NCI-H2196 (cell line): ENCODE measurements around the gene KLK10.

Source experiments
- DNase-seq: peaks from one replicate; lab custom pipeline; 2025; ENCODE audit not compliant: unreplicated experiment; lab: John Stamatoyannopoulos, UW

The KLK10 gene

DNA sequence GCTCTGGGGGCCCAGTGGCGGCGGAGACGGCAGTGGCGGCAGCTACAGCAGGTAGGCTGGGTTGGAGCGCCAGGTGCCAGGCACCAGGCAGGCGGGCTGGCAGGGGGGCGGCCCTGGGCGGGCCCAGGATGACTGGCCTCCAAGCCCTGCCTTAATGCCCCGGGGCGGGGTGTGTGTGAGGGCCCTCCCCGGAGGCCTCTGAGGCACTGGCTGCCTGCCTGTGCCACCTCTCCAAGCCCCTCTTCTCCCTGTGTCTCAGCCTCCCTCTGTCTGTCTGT lies 7.0 kb upstream of the KLK10 start, which contains the start of gene KLK11:
TSS of gene KLK11 (minus strand) at position 63 of the 278 bp plus-strand sequence. CDS start 985 bp downstream, outside the sequence.
- peak; percentile 79 for DNase-seq

DNA sequence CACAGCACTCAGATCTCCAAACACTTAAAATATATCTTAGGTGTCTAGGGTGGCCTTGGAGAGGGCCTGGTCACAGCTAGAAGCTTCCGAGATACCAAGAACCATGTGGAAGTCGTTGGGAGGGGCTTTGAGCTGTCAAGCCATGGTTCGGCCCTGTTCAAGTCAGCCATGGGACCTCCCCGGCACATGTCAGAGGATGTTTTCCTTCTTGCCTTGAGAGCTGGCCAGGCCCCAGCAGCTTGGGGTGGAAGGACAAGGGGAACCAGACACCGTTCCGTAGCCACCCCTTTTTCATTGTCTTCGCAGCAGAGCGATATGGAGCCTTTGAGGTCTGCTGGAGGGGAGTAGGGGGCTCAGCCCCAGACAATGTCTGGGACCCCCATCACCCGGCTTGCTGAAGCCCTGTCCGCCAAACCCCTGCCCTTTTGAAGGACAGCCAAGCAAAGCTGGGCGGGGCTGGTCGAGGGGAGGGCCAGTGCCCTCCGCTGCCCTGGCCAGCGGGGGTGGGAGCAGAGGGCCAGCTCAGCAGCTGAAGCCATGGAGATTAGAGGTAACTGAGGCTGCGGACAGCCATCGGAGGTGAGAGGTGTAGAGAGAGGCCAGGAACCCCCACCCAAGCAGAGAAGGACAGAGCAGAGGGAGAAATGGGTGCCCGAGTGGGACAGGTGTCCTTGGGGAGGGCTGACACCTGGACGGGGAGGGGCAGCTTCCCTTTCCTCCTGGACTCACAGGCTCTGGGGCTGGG lies 6.5 kb upstream of the KLK10 start:
- DNase-seq = peak; percentile 48

DNA sequence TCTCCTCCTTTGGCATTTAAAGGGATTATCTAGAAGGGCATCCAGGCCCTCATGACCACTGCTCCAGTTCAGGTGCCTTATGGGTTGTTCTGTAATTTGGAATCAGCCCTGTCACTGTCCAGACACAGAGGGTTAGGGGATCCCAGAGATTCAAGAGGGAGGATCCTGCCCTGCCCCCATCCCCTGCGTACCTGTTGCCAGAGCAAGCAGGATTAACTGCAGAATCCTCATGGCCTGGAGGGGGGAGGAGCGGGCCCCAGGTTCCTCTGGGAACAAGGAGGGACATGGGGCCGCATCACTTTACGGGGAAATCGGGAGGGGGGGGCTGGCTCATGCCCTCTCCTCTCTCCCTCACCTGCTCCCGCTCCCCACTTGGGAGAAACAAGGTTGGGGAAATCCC lies 5.9 kb upstream of the KLK10 start:
- peak; percentile 47 for DNase-seq

DNA sequence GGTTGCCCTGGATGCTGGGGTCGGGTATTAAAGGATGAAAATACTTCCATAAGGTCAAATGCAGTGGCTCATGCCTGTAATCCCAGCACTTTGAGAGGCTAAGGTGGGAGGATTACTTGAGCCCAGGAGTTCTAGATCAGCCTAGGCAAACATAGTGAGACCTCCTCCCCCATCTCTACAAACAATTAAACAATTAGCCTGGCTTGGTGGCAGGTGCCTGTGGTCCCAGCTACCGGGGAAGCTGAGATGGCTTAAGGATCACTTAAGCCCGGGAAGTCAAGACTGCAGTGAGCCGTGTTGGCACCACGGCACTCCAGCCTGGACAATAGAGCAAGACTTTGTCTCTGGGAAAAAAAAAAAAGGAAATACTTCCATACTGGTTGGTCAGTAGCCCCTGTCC lies 5.4 kb upstream of the KLK10 start:
- DNase-seq = peak; percentile 74

DNA sequence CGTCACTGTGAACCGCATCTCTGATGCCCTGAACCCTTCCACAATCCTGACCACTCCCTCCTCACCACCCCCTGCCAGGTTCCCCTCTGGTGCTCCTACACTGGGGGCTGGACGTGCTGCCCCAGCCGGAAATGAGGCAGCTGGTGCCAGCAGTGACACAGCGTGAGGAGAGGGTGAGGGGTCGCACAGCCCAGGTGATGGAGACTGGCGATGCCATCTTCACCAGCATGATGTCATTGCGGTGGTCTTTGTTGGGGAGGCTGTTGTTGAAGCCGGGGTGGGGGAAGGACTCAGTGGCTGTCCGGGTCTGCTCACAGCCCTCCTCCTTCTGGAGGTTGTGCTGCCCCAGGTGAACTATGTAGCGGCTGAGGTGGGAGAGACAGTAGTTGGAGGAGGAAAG lies 4.4 kb upstream of the KLK10 start:
- no peak for DNase-seq

DNA sequence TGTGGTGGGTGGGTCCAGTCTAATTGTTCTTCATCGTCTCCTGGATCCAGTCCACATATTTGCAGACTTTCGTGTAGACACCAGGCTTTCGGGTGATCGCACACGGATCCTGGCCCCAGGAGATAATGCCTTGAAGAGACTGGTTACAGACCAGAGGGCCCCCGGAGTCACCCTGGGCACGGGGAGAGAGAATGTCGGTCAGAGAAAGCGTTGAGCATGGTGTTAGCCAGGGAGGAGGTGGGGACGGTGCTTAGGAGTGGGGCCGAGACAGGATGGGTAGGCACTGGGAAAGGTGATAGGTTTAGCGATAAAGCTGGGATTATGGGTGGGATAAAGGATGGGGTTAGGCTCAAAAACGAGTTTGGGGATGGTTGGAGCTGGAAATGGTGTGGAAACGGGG lies 3.0 kb upstream of the KLK10 start:
- DNase-seq = no peak

DNA sequence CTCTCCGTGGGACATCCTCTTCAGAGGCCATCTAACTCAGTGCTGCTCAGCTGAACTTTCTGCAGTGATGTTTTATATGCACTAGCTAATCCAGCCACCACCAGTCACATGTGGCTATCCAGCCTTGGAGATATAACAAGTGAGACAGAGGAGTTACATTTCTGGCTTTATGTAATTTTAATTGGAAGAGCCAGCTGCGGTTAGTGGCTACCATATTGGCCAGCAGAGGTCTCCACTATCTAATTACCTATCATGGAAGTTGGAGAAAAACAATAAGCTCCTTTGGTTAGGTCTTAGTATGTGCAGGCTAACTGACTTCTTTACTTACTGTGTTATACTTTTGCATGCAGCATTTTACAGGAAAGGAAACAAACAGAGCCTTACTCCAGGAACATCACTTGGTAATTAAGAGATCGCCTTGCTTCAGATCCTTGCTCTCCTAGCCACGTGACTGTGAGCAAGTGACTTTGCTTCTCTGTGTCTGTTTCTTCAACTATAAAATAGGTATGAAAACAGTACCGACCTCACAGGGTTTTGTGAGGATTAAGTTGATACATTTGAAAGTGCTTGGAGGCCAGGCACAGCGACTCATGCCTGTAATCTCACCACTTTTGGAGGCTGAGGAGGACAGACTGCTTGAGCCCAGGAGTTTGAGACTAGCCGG lies 1.6 kb upstream of the KLK10 start:
- DNase-seq = peak; percentile 62

DNA sequence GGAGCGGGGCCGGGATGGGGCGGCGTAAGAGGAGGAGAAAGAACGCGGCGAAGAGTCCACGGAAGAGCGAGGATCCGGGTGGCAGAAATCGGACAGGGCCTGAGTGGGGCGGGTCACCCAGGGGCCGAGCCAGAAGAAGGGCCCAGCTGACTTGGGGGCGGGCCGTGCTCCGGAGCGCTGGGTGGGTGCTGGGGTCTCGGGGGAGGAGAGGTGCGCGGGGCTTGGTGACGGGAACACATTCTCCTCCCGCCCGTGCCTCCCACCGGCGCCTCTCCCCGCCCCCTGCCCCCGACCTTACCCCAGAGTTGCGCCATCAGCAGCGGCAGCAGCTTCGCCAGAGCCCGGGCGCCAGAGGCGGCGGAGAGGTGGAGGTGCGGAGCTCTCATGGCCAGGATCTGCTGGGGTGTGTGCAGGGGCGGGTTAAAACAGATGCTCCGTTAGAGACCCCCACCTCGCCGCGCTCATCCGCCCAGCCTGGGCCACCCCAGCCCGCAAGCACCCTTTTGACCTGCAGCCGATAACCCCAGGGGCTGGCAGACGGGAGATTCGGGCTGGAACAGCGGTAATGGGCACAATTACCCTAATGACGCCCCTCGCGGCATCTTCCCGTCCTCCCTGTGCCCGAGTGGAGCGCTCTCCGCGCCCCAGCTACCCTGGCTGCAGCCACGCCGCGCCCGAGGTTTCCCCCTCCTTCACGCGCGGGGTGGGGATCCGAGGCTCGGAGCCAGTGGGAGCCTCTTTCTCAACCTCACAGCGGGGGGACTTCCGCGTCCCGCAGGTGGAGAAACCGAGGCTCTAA lies 565 bp downstream of the KLK10 start:
- DNase-seq = no peak

DNA sequence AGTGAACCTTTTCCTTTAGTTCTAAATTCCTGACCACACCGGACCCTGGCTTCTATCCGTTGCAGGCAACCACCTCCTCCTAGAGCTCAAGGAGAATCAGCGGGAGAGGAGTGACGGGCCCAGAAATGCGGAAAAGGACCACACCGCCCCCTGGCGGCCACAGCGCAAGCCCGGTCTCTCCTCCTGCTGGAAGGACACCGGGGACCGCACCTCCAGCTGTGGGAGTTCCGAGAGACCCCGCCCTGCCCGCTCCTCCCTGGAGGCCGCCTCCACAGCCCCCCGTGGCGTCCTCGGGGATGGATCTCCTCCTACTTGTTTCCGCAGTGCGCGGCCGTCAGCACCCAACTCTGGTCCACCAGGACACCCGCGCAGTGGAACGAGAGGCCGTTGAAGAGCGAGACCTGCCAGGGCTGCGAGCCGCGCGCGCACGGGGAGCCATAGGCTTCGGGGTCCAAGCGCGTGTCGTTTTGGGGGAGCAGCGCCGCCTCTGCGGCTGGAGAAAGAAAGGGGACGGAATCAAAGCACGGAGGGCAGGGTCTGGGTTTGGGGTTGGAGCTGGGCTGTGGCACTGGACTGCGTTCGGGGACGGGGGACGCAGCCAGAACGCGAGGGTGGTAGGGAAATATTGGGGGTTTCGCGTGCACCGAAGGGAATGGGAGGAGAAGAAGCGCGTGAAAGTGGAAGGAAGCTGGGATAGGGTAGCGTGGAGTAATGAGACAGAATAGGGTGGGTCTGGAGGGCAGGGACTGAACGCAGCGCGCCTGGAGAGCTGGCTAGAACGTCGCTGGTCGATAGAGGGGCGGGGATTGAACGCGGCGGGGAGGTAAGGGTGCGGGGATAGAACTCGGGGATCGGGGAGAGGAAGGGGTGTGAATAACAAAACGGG lies 2.5 kb downstream of the KLK10 start:
- peak; percentile 73 for DNase-seq

DNA sequence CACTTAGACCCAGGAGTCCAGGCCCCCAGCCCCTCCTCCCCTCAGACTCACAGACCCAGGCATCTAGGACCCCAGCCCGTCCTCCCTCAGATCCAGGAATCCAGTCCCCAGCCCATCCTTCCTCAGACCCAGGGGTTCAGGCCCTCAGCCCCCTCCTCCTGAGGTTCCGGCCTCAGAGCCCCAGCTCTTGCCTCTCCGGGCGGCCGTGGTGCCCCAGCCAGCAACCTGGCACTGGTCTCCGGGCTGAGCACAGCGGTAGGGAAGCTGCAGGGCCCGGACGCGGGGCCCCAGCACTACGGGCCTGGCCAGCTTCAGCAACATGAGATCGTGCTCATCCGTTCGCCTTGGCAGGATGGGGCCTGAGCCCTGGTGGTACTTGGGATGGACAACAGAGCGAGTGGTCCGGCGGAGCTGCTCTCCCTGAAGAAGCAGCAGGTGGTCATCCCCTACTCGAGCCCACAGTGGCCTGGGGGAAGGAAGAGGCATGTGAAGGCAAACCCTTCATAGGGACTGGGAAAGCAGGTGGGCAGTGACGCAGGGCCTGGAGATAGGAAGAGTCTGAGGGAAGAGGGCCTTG lies 3.7 kb downstream of the KLK10 start:
- DNase-seq = no peak

DNA sequence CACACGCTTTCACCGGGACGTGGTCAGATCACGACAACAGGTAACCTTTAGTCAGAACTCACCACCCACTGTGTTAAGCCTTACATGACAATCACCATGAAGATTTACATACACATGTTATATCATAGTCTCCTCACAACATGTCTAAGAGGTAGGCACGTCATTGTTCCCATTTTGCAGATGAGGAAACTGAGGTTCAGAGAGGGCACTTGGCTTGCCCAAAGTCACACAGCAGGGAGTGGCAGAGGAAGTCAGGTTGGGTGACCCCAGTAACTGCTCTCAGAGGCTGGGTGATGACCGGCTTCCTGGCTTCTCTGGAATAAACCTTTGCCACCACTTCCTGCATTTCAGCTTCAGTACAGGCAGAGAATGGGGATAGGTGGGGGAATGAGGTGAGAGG lies 5.3 kb downstream of the KLK10 start:
- no peak for DNase-seq

DNA sequence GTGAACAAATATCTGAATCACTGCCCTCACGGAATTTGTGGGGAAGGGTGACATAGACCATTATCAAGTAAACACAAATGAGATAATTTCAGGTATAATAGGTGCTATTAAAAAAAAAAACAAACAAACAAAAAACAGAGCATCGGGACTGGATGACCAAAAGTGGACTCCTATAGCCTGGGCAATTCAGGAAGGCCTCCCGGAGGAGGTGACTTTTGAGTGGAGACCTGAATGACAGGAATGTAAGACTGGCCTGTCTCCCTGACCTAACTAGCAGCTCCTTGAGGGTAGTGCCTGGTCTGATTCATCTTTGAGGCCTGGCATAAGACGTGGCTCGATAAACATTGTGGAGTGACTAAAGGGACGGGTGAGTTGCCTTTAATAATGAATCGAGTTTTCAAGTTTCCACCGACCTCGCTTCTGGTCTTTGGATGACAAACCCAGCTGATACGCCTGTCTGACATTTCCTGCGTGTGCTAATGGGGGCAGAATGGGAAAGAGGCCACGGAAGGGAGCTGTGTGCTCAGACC lies 6.8 kb downstream of the KLK10 start:
- DNase-seq = no peak

DNA sequence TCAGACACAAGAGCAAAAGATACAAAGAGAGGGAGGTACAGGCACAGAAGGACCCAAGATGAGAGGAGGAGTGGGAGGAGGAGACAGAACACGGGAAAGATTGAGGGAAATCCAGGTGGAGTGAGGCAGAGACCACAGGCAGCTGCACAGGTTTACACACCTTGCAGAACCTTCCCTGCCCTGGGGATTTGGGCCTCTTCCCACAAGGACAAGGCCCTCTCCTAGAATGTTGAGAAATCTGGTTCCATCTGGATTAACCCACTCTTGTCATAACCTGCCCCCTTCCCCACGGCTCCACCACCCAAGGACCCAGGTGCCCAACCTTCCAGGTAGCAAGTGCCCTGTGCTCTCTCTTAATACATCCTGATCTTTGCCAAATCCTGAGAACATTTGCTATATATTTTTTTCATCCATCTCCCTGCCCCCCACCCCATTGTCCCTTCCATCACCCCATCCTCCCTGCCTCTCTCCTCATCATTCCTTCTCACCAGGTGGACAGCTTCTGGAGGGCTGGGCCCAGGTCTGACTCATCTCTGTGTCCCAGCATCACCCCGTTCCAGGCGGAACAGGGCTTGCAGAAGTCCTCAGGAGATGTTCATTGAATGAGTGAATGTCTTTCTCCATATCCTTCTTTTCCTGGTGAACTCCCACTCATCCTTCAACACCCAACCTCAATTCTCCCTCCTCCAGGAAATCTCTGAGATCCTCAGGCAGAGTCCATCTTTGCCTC lies 9.3 kb downstream of the KLK10 start:
- DNase-seq = no peak

DNA sequence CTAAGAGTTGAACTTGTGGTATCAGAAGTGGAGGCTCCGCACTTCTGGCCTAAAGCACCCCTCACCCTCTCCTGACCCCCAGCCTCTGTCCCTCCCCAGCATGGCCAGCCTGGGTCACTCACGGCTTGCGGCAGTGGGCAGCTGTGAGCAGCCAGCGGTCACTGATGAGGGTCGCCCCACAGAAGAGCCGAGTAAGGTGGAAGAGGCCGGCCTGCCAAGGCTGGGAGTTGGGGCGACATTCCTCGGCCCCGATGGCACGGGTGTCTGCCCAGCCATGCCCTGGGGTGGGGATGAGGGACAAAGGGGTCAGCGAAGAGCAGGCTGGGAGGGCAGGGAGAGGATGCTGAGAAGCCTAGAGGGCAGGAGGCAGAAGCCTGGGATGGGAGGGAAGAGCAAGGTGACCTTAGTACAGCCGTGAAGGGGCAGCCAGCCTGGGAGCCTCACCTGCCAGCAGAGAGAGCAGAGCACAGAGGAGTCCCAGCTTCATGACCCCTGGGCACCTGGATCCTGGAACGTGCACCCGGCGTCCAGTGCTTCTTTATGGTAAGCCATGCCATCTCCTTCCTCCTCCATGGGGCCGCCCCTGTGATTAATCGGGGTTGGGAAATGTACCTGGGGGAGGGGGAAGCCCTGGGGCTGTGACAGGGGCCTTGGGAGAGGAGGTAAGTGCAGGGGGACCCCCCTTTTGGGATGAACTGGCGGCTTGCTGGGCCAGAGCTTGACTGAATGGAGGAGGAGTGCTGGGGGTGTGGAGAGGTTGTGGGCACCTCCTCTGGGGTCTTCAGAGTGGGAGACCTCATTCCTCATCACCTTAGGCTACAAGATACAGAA lies 10.2 kb downstream of the KLK10 start:
- no peak for DNase-seq

DNA sequence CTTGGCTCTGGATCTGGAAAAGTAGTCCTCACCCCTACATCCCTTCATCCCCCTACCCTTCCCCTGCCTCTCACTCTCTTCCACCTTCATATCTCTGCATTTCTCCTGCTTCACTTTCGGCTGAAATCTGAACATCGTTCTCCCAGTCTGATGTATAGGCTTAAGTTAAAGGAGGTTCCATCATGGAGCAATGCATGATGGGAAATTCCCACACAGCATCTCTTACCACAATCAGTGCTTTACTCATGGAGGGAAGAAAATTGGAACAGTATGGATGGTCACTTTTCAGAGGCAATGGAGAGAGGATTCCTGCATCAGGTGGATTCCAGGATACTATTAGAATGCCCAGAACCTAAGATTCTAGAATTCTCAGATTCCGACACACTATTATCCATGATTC lies 12.0 kb downstream of the KLK10 start:
- no peak for DNase-seq

DNA sequence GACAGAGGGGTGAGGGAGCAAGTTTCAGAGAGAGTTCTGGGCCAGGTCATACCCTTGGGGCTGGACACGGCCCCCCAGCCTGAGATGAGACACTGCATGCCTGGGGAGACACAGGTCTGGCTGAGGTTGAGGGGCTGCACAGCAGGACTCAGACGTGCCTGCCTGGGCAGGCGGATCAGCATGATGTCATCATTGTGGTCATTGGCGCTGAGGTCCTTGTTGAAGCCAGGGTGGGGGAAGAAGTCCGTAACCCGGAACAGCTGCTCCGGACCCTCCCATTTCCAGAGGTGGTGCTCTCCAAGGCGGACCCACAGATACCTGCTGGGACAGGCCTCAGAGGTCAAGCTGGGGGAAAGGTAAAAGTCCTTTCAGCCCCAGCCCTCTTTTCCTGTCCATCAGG lies 13.1 kb downstream of the KLK10 start:
- DNase-seq = no peak

DNA sequence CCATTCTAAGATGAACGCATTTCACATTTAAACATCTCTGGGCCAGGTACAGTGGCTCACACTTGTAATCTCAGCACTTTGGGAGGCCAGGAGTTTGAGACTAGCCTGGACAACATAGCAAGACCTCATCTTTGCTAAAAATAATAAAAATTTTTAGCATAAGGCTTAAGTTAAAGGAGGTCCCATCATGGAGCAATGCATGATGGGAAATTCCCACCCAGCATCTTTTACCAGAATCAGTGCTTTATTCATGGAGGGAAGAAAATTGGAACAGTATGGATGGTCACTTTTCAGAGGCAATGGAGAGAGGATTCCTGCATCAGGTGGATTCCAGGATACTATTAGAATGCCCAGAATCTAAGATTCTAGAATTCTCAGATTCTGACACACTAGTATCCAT lies 14.3 kb downstream of the KLK10 start:
- no peak for DNase-seq

DNA sequence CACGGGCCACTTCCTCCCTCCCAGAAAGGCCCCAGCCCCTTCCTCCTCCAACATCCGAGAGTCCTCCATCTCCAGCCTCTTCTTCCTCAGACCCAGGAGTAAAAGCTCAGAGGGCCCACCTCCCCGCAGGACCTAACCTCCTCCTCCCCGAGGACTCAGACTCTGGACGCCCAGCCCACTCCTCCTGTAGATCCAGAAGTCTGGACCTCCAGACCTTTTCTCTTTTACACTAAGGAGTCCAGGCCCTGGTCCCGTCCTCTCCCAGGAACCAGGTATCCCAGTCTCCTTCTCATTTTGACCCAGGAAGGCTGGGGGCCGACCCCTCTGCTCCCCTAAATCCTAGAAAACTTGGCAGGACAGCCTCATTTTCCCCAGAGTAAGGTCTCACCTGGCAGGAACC lies 16.2 kb downstream of the KLK10 start:
- no peak for DNase-seq
